Testis (tissue), 3 donors: ENCODE measurements around the gene APOLD1. TPM values are rescaled to one million over a fixed set of nuclear protein-coding genes. Genes with fewer than 3 reads are reported as not detected.

ENCODE experiments used
- DNase-seq: peaks from one replicate; pipeline ENCODE4 v3.0.0-alpha.2; 2019
- H3K27ac ChIP-seq, 2 donors: fragments of 200-600 bp; sonication (generic); one replicate each; pipeline ENCODE4 v1.5.1; 2019
- H3K27me3 ChIP-seq: fragments of 200-600 bp; sonication (generic); one replicate; pipeline ENCODE4 v1.5.1; 2019
- H3K36me3 ChIP-seq: fragments of 200-600 bp; sonication (generic); one replicate; pipeline ENCODE4 v1.5.1; 2017; ENCODE audit warnings: low read depth; ENCODE audit errors: missing control alignments
- H3K4me1 ChIP-seq: fragments of 200-600 bp; sonication (generic); one replicate; pipeline ENCODE4 v1.5.1; 2019
- H3K4me3 ChIP-seq, 2 donors: fragments of 200-600 bp; sonication (generic); one replicate each; pipeline ENCODE4 v1.5.1; 2017 to 2019
- H3K9me3 ChIP-seq: fragments of 200-600 bp; sonication (generic); one replicate; pipeline ENCODE4 v1.5.1; 2017
- POLR2A ChIP-seq: fragments of 450-650 bp; IDR thresholded peaks from one replicate; pipeline ENCODE4 v1.6.1; 2017; ENCODE audit warnings: antibody characterized with exemption, mild to moderate bottlenecking, moderate library complexity
- WGBS, 2 donors: methylation state at CpG; one replicate each; pipeline ENCODE4 v1.1.5; 2018; 5-methylcytosine and 5-hydroxymethylcytosine counted together
- intact Hi-C: fragments of 100-400 bp; cut with DNase I; formaldehyde crosslinking; loops from one replicate; pipeline ENCODE4 v1.15.1; 2023; ENCODE audit warnings: low total_unique reads
- polyA plus RNA-seq: library from polyadenylated mRNA; stranded (reverse); fragments of 350-450 nt; fragmentation: Illumina TruSeq; extraction: RNeasy Lipid Tissue Mini Kit (QIAGEN cat#74804); gene quantifications from one replicate; pipeline ENCODE4 v1.2.3, GENCODE V29; 2014; ENCODE audit warnings: low read depth, low replicate concordance; ENCODE audit not compliant: insufficient read depth
- total RNA-seq, 2 donors: library from RNA; depleted of rRNA; stranded (reverse); fragments of >200 nt; gene quantifications; one replicate each; pipeline ENCODE4 v1.2.3, GENCODE V29; 2016
- TF ChIP-seq, protein P1 (sequence below), 3 experiments: fragments of 450-650 bp in 2 of 3; fragments of 200-600 bp in 1 of 3; sonication (generic) in 1 of 3; IDR thresholded peaks; one replicate each; pipeline ENCODE4 v1.5.1; 2016 to 2019; ENCODE audit warnings: antibody characterized with exemption in 3 of 3, mild to moderate bottlenecking in 2 of 3, moderate library complexity in 1 of 3

APOLD1 gene
- total and polyA plus RNA-seq, 3 donors from 2014 or later = 8.2 to 9.7 (median 9.2) TPM

DNA sequence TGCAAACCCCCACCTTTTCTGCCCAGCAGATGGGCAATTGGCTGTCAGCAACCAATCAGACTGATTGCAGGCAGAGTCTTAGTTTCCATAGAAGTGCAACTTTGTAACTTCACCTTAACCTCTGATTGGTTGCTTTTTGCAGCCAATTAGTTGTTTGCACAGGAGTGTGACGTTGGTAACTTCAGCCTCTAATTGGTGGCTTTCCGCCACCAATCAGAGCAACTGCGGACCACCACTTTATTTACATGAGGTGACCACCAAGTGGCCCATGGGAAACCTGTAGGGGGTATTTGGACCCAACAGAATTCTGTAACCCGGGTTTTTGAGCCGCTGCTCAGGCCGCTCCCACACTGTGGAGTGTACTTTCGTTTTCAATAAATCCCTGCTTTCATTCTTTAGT is 36.0 kb upstream of the APOLD1 start:
- 22 to 40% methylated on average over 7 of the region's 7 CpGs for WGBS, 2 donors
- Histone ChIP-seq H3K4me1 (peaks cover 9% of the 10 kb centered on the region), H3K4me3 (peak overlapping the region; percentile 42 to 58), H3K9me3 (no peaks in the 10 kb centered on the region), H3K27me3 (no peaks in the 10 kb centered on the region), H3K27ac (peak overlapping the region; percentile 73 to 74), H3K36me3 (no peaks in the 10 kb centered on the region)
- intact Hi-C loops = no loop called here
- TF ChIP-seq, protein P1, sequence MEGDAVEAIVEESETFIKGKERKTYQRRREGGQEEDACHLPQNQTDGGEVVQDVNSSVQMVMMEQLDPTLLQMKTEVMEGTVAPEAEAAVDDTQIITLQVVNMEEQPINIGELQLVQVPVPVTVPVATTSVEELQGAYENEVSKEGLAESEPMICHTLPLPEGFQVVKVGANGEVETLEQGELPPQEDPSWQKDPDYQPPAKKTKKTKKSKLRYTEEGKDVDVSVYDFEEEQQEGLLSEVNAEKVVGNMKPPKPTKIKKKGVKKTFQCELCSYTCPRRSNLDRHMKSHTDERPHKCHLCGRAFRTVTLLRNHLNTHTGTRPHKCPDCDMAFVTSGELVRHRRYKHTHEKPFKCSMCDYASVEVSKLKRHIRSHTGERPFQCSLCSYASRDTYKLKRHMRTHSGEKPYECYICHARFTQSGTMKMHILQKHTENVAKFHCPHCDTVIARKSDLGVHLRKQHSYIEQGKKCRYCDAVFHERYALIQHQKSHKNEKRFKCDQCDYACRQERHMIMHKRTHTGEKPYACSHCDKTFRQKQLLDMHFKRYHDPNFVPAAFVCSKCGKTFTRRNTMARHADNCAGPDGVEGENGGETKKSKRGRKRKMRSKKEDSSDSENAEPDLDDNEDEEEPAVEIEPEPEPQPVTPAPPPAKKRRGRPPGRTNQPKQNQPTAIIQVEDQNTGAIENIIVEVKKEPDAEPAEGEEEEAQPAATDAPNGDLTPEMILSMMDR (IDR thresholded peaks at IDR 0.05) = no peak
- TF ChIP-seq POLR2A = no peak
- DNase-seq = peak; percentile 85

DNA sequence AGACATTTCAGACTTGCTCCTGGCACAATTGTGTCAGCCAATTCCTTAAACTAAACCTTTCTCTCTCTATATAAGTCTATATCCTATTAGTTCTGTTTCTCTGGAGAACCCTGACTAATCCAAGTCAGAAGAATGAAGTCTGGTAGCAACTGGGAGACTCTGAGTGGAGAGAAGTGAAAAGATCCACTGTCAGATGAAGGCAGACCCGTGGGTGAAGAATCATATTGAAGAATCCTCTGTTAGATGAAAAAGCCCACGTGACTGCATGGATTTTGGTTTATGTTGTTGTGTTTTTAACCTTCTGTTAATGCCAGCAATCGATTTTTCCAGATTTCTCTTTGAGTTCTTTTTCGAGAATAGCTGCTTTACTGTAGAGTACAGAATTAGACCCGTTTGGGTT is 29.5 kb upstream of the APOLD1 start:
- TF ChIP-seq, protein P1 (IDR thresholded peaks at IDR 0.05) = no peak
- TF ChIP-seq POLR2A = no peak

DNA sequence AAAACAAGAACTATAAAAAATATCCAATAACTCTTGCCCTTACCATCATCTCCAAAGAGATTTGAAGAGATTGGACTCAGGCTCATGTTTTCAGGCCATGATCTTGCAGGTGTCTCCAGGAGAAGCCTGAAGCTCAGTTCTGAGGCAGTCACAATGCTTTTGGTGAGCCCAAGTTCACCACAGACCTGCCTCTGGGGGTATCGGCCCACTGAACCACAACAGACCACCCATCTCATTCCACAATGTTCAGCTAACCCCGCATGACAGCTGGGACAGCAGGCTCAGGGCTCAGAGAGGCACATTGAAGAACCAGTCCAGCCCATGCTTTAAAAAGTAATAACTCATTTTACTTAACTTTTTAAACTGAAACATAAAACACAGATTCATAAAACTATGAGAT is 28.3 kb upstream of the APOLD1 start:
- Histone ChIP-seq H3K4me3 (no peak overlapping the region), H3K9me3 (no peaks in the 10 kb centered on the region), H3K27me3 (no peaks in the 10 kb centered on the region), H3K27ac (no peak overlapping the region), H3K36me3 (no peaks in the 10 kb centered on the region), H3K4me1 (no peaks in the 10 kb centered on the region)
- no peak for DNase-seq
- 96 to 97% methylated on average over 2 of the region's 2 CpGs for WGBS, 2 donors
- intact Hi-C loops = no loop called here
- TF ChIP-seq, protein P1 (IDR thresholded peaks at IDR 0.05) = no peak
- TF ChIP-seq POLR2A = no peak

More for the DNA sequence above, 29.5 kb upstream of the APOLD1 start:
- WGBS, 2 donors = 83 to 85% methylated on average over 5 of the region's 5 CpGs
- intact Hi-C loops = no loop called here
- H3K4me3 ChIP-seq = no peak overlapping the region
- H3K27ac ChIP-seq = no peak overlapping the region
- no peak for DNase-seq
- H3K4me1 ChIP-seq = no peaks in the 10 kb centered on the region
- H3K27me3 ChIP-seq = no peaks in the 10 kb centered on the region
- H3K9me3 ChIP-seq = no peaks in the 10 kb centered on the region
- no peaks in the 10 kb centered on the region for H3K36me3 ChIP-seq

DNA sequence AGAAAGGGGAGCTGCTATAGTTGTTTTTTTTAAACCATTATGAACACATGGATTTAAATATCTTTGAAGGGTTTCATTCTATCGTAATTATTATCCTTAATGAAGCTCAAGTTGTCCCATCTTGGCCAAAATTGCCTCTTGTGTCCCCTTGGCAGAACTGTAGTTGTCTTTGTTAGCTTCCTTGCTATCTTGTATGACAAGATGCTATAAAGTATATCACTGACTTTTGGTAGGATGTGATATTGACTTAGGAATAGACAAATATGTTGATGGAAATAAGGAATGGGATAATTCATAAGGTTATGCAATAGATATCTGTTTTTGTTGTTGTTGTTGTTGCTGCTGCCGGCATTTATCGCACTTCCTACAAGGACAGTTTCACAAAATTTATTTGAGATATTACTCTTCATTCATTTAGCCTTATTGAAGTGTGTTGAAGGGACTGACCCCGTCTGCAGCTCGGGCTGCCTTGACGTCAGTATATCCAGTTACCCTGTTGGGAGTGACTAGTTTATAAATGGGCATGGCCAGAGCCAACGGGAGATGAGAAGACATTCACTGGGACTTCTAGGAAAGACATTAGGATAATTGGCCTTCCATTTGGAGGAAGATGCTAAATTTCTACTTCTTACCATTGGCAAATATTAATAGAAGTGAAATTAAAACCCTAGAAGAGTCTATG is 26.1 kb upstream of the APOLD1 start:
- TF ChIP-seq, protein P1 (IDR thresholded peaks at IDR 0.05) = no peak
- Histone ChIP-seq H3K9me3 (no peaks in the 10 kb centered on the region), H3K27ac (no peak overlapping the region), H3K4me3 (no peak overlapping the region), H3K4me1 (no peaks in the 10 kb centered on the region), H3K27me3 (no peaks in the 10 kb centered on the region), H3K36me3 (no peaks in the 10 kb centered on the region)
- intact Hi-C loops = no loop called here
- WGBS, 2 donors = 93 to 94% methylated on average over 7 of the region's 7 CpGs
- DNase-seq = no peak

DNA sequence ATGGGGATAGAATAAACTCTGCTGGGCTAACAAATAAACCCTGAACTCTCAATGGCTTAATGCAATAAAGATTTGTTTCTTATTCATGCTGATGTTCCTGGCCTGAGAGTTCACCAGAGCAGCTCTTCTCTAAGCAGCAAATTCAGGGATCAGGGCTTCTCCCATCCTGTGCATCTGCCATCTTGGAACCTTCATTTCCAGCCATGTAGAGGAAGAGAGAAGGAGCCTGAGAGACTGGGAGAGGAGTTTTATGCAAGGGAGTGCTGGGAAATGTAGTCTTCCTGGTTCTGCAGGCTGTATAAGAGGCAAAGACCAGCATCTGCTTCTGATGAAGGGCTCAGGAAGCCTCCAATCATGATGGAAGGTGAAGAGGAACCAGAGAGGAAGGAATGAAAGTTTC is 20.6 kb upstream of the APOLD1 start:
- no peak overlapping the region for H3K27ac ChIP-seq
- DNase-seq = no peak
- no peaks in the 10 kb centered on the region for H3K9me3 ChIP-seq
- no peaks in the 10 kb centered on the region for H3K27me3 ChIP-seq
- H3K4me3 ChIP-seq = no peak overlapping the region
- H3K36me3 ChIP-seq = no peaks in the 10 kb centered on the region
- intact Hi-C loops = no loop called here
- TF ChIP-seq, protein P1 (IDR thresholded peaks at IDR 0.05) = no peak
- TF ChIP-seq POLR2A = no peak
- no peaks in the 10 kb centered on the region for H3K4me1 ChIP-seq
